Liver (tissue), 3 donors: ENCODE results near the gene HOXA7.

Source experiments
- CTCF ChIP-seq: fragments of 150-350 bp; IDR thresholded peaks from 2 replicates; pipeline ENCODE4 v1.5.1; 2017; ENCODE audit warnings: improper control_type of control experiment, low read depth, low read length; ENCODE audit not compliant: missing input control
- JUND ChIP-seq, 2 donors: IDR thresholded peaks; 2 replicates each; pipeline ENCODE4 v1.6.1; 2016; ENCODE audit warnings: antibody characterized with exemption in 2 of 2
- REST ChIP-seq: IDR thresholded peaks from 2 replicates; pipeline ENCODE4 v1.6.1; 2016; ENCODE audit warnings: antibody characterized with exemption, mild to moderate bottlenecking
- TF ChIP-seq, protein P1 (sequence below): IDR thresholded peaks from 2 replicates; pipeline ENCODE4 v1.6.1; 2016; ENCODE audit warnings: antibody characterized with exemption
- donor health status: healthy.
- donor health status: healthy.

GRCh38 chr7:27166531-27167505, 10.3 kb upstream of the HOXA7 start:
- TF ChIP-seq CTCF, result no peak
- TF ChIP-seq REST, result no peak
- TF ChIP-seq, protein P1, sequence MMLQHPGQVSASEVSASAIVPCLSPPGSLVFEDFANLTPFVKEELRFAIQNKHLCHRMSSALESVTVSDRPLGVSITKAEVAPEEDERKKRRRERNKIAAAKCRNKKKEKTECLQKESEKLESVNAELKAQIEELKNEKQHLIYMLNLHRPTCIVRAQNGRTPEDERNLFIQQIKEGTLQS, result no peak
- TF ChIP-seq JUND (IDR thresholded peaks at IDR 0.05), result no peak
